Colonic mucosa (tissue), 4 donors: ENCODE measurements around the gene MYOZ1. TPM values are rescaled to one million over a fixed set of nuclear protein-coding genes. Genes with fewer than 3 reads are reported as not detected.

Experiments used
- DNase-seq: peaks from one replicate; pipeline ENCODE4 v3.0.0-alpha.2; 2020
- H3K27ac ChIP-seq: fragments of 200-600 bp; one replicate; pipeline ENCODE4 v1.8.0; 2021
- H3K27me3 ChIP-seq: fragments of 200-600 bp; one replicate; pipeline ENCODE4 v1.8.0; 2021
- H3K36me3 ChIP-seq: fragments of 200-600 bp; one replicate; pipeline ENCODE4 v1.8.0; 2021
- H3K4me1 ChIP-seq: fragments of 200-600 bp; one replicate; pipeline ENCODE4 v1.8.0; 2021; ENCODE audit warnings: mild to moderate bottlenecking
- H3K4me3 ChIP-seq: fragments of 200-600 bp; one replicate; pipeline ENCODE4 v1.8.0; 2021
- H3K9ac ChIP-seq, 2 donors: one replicate each; pipeline ENCODE4 v1.7.0; 2013; ENCODE audit warnings: control low read depth in 2 of 2, low read depth in 2 of 2, low read length in 2 of 2
- H3K9me3 ChIP-seq: fragments of 200-600 bp; one replicate; pipeline ENCODE4 v1.8.0; 2021
- CTCF ChIP-seq: fragments of 200-600 bp; IDR thresholded peaks from one replicate; pipeline ENCODE4 v1.8.0; 2022; ENCODE audit warnings: antibody characterized with exemption, mild to moderate bottlenecking
- intact Hi-C: fragments of 100-400 bp; cut with DNase I; formaldehyde crosslinking; loops from one replicate; pipeline ENCODE4 v1.14.1; 2022
- total RNA-seq, 2 donors: library from RNA; stranded (reverse); fragmentation: NEBNext Ultra II Directional in 1 of 2; extraction: Animal tissue kit (Norgen Biotek cat#: 25700) in 1 of 2; gene quantifications; one replicate each; pipeline ENCODE4 v1.2.1, GENCODE V29; 2021
- donor health status: healthy.
- donor health status: DM: no; HTN: no; CAD: no.
- donor health status: DM: no; HTN: no; CAD: no.

The MYOZ1 gene
- total RNA-seq, 2 donors from 2014 or later, result not detected

- no peak within 1 kb of the TSS for H3K27ac ChIP-seq
- DNase-seq, result no peak
- intact Hi-C loops, result no loop called here
- H3K9ac ChIP-seq, result no peak within 1 kb of the TSS
- H3K9me3 ChIP-seq, result no peaks in the 10 kb centered on the region
- no peaks in the 10 kb centered on the region for H3K36me3 ChIP-seq
- TF ChIP-seq CTCF, result no peak
- no peak within 1 kb of the TSS for H3K4me3 ChIP-seq
- no peaks in the 10 kb centered on the region for H3K27me3 ChIP-seq
- H3K4me1 ChIP-seq, result no peaks in the 10 kb centered on the region
Observed at GRCh38 chr10:73655990-73656298, 14.7 kb upstream of the MYOZ1 start, which contains the start of gene SYNPO2L. SYNPO2L (minus strand) TSS chr10:73656029; CDS start chr10:73655922, 107 bp downstream.

GRCh38 chr10:73655257-73655989 lies 14.1 kb upstream of the MYOZ1 start:
- intact Hi-C loops, result no loop called here
- Histone ChIP-seq H3K4me3 (no peak overlapping the region), H3K9me3 (no peaks in the 10 kb centered on the region), H3K9ac (no peak overlapping the region), H3K27ac (no peak overlapping the region), H3K36me3 (no peaks in the 10 kb centered on the region), H3K4me1 (no peaks in the 10 kb centered on the region), H3K27me3 (no peaks in the 10 kb centered on the region)
- no peak for TF ChIP-seq CTCF
- DNase-seq, result no peak

GRCh38 chr10:73653701-73654100 lies 12.4 kb upstream of the MYOZ1 start:
- Histone ChIP-seq H3K27me3 (no peaks in the 10 kb centered on the region), H3K4me1 (no peaks in the 10 kb centered on the region), H3K27ac (no peak overlapping the region), H3K4me3 (no peak overlapping the region), H3K9me3 (no peaks in the 10 kb centered on the region), H3K36me3 (no peaks in the 10 kb centered on the region), H3K9ac (no peak overlapping the region)
- intact Hi-C loops, result no loop called here
- no peak for DNase-seq
- no peak for TF ChIP-seq CTCF

- intact Hi-C loops, result no loop called here
- Histone ChIP-seq H3K4me1 (peaks cover under 1% of the 10 kb centered on the region), H3K4me3 (no peak overlapping the region), H3K36me3 (no peaks in the 10 kb centered on the region), H3K27me3 (no peaks in the 10 kb centered on the region), H3K9me3 (no peaks in the 10 kb centered on the region), H3K27ac (no peak overlapping the region), H3K9ac (no peak overlapping the region)
- no peak for TF ChIP-seq CTCF
- no peak for DNase-seq
Observed at GRCh38 chr10:73653195-73653594, 11.9 kb upstream of the MYOZ1 start.

- no peak overlapping the region for H3K9ac ChIP-seq
- TF ChIP-seq CTCF, result no peak
- H3K27ac ChIP-seq, result no peak overlapping the region
- intact Hi-C loops, result no loop called here
- H3K4me3 ChIP-seq, result no peak overlapping the region
- H3K4me1 ChIP-seq, result peaks cover 4% of the 10 kb centered on the region
- no peak for DNase-seq
- H3K27me3 ChIP-seq, result no peaks in the 10 kb centered on the region
- H3K9me3 ChIP-seq, result no peaks in the 10 kb centered on the region
- no peaks in the 10 kb centered on the region for H3K36me3 ChIP-seq
Observed at GRCh38 chr10:73650537-73651331, 9.5 kb upstream of the MYOZ1 start.
